ENCODE measurements around the gene EPS8L2. TPM values are rescaled to one million over a fixed set of nuclear protein-coding genes. Genes with fewer than 3 reads are reported as not detected.
A peak's percentile ranks its signal among the peaks of the same experiment; 100 is the strongest.

Gene EPS8L2
- total and polyA plus RNA-seq, 9 of the 15 experiments (the other 6 are each of a cell fraction or from before 2014, with no cell fraction given) = 0.75 to 17.0 (median 3.7) TPM

DNA sequence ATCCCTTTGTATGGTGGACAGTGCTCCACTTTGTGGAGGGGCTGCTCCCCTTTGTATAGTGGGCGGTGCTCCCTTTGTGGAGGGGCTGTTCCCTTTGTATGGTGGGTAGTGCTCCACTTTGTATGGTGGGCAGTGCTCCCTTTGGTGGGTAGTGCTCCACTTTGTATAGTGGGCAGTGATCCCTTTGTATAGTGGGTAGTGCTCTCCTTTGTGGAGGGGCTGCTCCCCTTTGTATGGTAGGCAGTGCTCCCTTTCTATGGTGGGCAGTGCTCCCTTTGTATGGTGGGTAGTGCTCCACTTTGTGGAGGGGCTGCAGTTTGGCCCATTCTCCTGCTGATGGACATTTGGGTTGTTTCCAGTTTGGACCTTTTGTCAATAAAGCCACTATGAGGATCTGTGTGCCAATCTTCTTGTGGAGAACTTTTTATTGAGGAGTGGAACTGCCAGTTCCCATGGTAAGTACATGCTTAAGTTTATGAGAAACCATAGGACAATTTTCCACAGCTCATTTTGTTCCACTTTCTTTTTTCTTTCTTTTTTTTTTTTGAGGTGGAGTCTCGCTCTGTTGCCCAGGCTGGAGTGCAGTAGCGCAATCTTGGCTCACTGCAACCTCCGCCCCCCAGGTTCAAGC, 36.7 kb downstream of the EPS8L2 start:
- no peak for FAIRE-seq
- Histone ChIP-seq H3K27ac (ENCODE audit: extremely low read depth, low read depth, low read length) (no peak overlapping the region), H3K79me2 (ENCODE audit: control insufficient read depth, insufficient read depth, low read length) (peaks cover 5% of the 10 kb centered on the region), H3K4me1 (replicated peaks in 1 of 2; ENCODE audit: control insufficient read depth in 2 of 2, insufficient read depth in 2 of 2, low read length in 2 of 2) (peaks cover 19 to 43% of the 10 kb centered on the region in 2 experiments; a peak in 4 of 5 replicates), H4K20me1 (replicated peaks; ENCODE audit: control insufficient read depth, insufficient read depth, low read length) (no peaks in the 10 kb centered on the region), H3K4me2 (ENCODE audit: insufficient read depth, low read length) (no peak overlapping the region), H3K4me3 (no peak overlapping the region), H3K9me3 (replicated peaks; ENCODE audit: control insufficient read depth, insufficient read depth, low read depth, low read length) (no peaks in the 10 kb centered on the region), H3K9ac (ENCODE audit: insufficient read depth in 1 of 2, low read depth in 2 of 2, low read length in 2 of 2) (no peak overlapping the region), H3K36me3 (ENCODE audit: control insufficient read depth, insufficient read depth, low read length) (no peaks in the 10 kb centered on the region), H2AFZ (ENCODE audit: low read depth, low read length) (no peak overlapping the region), H3K27me3 (ENCODE audit: control insufficient read depth in 2 of 2, insufficient read depth in 2 of 2, low read length in 2 of 2) (no peaks in the 10 kb centered on the region), H3K9me1 (ENCODE audit: control insufficient read depth, insufficient read depth, low read length) (peaks cover 3% of the 10 kb centered on the region)
- intact Hi-C loops (cut with micrococcal nuclease) (no loop called here), in situ Hi-C loops (cut with MboI) (no loop called here)
- WGBS (ENCODE audit: insufficient coverage, low coverage, missing lambda C conversion rate) = 56% methylated on average over 1 of the region's 4 CpGs
- ChIA-PET POLR2A (interaction anchor here (0.8 kb wide), 1 partner anchor 141 kb away, joined by 3 read pairs; no protein-coding TSS in a partner anchor), CTCF (ENCODE audit: low intra/inter-chr PET ratio) (no interaction called here)
- BruUV-seq (replicated peaks) = no TSS peak
- ATAC-seq = no peak
- DNase-seq (ENCODE audit: extremely low read depth in 1 of 4, low spot score in 3 of 4) = no peak
- TF ChIP-seq POLR3G (IDR thresholded peaks at IDR 0.05; ENCODE audit: extremely low read depth, insufficient read length, insufficient replicate concordance) = no peak
- TF ChIP-seq TRIM28 (IDR thresholded peaks at IDR 0.05) = no peak
- TF ChIP-seq MCM2 (IDR thresholded peaks at IDR 0.05; ENCODE audit: low read depth) = peak; percentile 86
- no peak for TF ChIP-seq PRMT5 (CRISPR knock-in tag; IDR thresholded peaks at IDR 0.05)
- no peak for TF ChIP-seq HMG20B (CRISPR knock-in tag; IDR thresholded peaks at IDR 0.05)
- no peak for TF ChIP-seq CBX5 (IDR thresholded peaks at IDR 0.05; ENCODE audit: borderline replicate concordance, low read depth)
- no peak for TF ChIP-seq ZFP30 (CRISPR knock-in tag; IDR thresholded peaks at IDR 0.05; ENCODE audit: borderline replicate concordance)
- TF ChIP-seq, protein P1, sequence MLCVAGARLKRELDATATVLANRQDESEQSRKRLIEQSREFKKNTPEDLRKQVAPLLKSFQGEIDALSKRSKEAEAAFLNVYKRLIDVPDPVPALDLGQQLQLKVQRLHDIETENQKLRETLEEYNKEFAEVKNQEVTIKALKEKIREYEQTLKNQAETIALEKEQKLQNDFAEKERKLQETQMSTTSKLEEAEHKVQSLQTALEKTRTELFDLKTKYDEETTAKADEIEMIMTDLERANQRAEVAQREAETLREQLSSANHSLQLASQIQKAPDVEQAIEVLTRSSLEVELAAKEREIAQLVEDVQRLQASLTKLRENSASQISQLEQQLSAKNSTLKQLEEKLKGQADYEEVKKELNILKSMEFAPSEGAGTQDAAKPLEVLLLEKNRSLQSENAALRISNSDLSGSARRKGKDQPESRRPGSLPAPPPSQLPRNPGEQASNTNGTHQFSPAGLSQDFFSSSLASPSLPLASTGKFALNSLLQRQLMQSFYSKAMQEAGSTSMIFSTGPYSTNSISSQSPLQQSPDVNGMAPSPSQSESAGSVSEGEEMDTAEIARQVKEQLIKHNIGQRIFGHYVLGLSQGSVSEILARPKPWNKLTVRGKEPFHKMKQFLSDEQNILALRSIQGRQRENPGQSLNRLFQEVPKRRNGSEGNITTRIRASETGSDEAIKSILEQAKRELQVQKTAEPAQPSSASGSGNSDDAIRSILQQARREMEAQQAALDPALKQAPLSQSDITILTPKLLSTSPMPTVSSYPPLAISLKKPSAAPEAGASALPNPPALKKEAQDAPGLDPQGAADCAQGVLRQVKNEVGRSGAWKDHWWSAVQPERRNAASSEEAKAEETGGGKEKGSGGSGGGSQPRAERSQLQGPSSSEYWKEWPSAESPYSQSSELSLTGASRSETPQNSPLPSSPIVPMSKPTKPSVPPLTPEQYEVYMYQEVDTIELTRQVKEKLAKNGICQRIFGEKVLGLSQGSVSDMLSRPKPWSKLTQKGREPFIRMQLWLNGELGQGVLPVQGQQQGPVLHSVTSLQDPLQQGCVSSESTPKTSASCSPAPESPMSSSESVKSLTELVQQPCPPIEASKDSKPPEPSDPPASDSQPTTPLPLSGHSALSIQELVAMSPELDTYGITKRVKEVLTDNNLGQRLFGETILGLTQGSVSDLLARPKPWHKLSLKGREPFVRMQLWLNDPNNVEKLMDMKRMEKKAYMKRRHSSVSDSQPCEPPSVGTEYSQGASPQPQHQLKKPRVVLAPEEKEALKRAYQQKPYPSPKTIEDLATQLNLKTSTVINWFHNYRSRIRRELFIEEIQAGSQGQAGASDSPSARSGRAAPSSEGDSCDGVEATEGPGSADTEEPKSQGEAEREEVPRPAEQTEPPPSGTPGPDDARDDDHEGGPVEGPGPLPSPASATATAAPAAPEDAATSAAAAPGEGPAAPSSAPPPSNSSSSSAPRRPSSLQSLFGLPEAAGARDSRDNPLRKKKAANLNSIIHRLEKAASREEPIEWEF (CRISPR knock-in tag; IDR thresholded peaks at IDR 0.05) = no peak
- no peak for TF ChIP-seq NCOR1 (IDR thresholded peaks at IDR 0.05)
- no peak for TF ChIP-seq ESRRA (IDR thresholded peaks at IDR 0.05; ENCODE audit: borderline replicate concordance, low read depth)
- no peak for TF ChIP-seq ZBTB9 (CRISPR knock-in tag; IDR thresholded peaks at IDR 0.05)
- no peak for TF ChIP-seq TAF7 (tag; IDR thresholded peaks at IDR 0.05)
- TF ChIP-seq PBX2 (CRISPR knock-in tag; IDR thresholded peaks at IDR 0.05; ENCODE audit: low read depth) = no peak
- no peak for TF ChIP-seq PBX2 (tag; conservative IDR thresholded peaks at IDR 0.05; ENCODE audit: low read depth)
- TF ChIP-seq ZNF77 (CRISPR knock-in tag; IDR thresholded peaks at IDR 0.05) = no peak
